ENCODE measurements around the gene CST7.

DNA sequence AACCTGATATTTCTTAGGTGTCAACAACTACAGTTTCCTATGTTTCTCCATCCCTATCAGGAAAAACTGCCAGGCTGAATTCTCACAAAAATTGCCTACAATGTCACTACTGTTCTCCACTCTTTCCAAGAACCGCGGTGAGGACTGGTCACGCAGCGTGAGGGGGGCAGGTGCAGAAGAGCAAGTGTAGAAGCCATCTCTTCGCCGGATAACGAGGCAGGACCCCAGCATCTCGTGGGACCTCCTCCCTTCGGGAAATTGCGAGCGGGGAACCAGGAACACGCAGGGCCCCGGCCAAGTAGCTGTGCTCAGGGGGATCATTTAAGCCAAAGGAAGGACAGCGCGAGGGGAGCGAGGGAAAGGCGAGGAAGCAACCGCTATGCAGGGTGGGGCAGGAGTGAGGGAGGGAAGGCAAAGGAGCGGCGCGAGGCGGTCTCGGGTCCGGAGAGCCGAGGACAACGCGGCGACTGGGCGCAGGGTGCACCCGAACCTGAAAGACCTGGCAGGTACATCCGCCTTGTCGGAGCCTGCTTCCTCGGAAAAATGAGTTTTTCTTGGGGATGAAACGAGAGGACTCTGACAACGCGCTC is 42.9 kb downstream of the CST7 start:
- TF ChIP-seq, protein P1, sequence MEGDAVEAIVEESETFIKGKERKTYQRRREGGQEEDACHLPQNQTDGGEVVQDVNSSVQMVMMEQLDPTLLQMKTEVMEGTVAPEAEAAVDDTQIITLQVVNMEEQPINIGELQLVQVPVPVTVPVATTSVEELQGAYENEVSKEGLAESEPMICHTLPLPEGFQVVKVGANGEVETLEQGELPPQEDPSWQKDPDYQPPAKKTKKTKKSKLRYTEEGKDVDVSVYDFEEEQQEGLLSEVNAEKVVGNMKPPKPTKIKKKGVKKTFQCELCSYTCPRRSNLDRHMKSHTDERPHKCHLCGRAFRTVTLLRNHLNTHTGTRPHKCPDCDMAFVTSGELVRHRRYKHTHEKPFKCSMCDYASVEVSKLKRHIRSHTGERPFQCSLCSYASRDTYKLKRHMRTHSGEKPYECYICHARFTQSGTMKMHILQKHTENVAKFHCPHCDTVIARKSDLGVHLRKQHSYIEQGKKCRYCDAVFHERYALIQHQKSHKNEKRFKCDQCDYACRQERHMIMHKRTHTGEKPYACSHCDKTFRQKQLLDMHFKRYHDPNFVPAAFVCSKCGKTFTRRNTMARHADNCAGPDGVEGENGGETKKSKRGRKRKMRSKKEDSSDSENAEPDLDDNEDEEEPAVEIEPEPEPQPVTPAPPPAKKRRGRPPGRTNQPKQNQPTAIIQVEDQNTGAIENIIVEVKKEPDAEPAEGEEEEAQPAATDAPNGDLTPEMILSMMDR (IDR thresholded peaks at IDR 0.05; ENCODE audit: low read length), result no peak
- no peak for TF ChIP-seq EZH2 (optimal IDR thresholded peaks at IDR 0.05; ENCODE audit: low read depth, low read length)
